Lower lobe of right lung (tissue), 2 donors: ENCODE data around the gene POLR3A. TPM values are rescaled to one million over a fixed set of nuclear protein-coding genes. Genes with fewer than 3 reads are reported as not detected.
"Not testable (repeated sequence)": the region's sequence is repeated elsewhere in the genome, so short reads cannot be mapped to it uniquely, and the experiment has no call there.

Experiments
- ATAC-seq, 2 donors: fragments of 200-7000 bp; cut with Tn5 transposase; one replicate each; pipeline ENCODE4 v1.9.1; 2020 to 2022; ENCODE audit warnings: mild to moderate bottlenecking in 2 of 2, moderate library complexity in 2 of 2
- DNase-seq: peaks from one replicate; pipeline ENCODE4 v3.0.0-alpha.2; 2020
- H3K27ac ChIP-seq: fragments of 200-600 bp; one replicate; pipeline ENCODE4 v1.8.0; 2022
- H3K27me3 ChIP-seq: fragments of 200-600 bp; one replicate; pipeline ENCODE4 v1.8.0; 2022; ENCODE audit warnings: low read depth
- H3K36me3 ChIP-seq: fragments of 200-600 bp; one replicate; pipeline ENCODE4 v1.8.0; 2022; ENCODE audit warnings: mild to moderate bottlenecking
- H3K4me1 ChIP-seq: fragments of 200-600 bp; one replicate; pipeline ENCODE4 v1.8.0; 2022
- H3K4me3 ChIP-seq: fragments of 200-600 bp; one replicate; pipeline ENCODE4 v1.8.0; 2022; ENCODE audit warnings: mild to moderate bottlenecking
- H3K9me3 ChIP-seq: fragments of 200-600 bp; one replicate; pipeline ENCODE4 v1.8.0; 2022
- intact Hi-C: fragments of 100-400 bp; cut with DNase I; formaldehyde crosslinking; loops from one replicate; pipeline ENCODE4 v1.11.0; 2022
- total RNA-seq: library from RNA; stranded (reverse); fragmentation: NEBNext Ultra II Directional; extraction: Animal tissue kit (Norgen Biotek cat#: 25700); gene quantifications from one replicate; pipeline ENCODE4 v1.2.1, GENCODE V29; 2021
- TF ChIP-seq, protein P1 (sequence below): fragments of 200-600 bp; IDR thresholded peaks from one replicate; pipeline ENCODE4 v1.8.0; 2022; ENCODE audit warnings: antibody characterized with exemption, mild to moderate bottlenecking
- donor health status: DM: no; HTN: yes; CAD: no; lungs with severe emphysema.

Gene POLR3A
- total RNA-seq, 1 donor from 2014 or later: 11.2 TPM

DNA sequence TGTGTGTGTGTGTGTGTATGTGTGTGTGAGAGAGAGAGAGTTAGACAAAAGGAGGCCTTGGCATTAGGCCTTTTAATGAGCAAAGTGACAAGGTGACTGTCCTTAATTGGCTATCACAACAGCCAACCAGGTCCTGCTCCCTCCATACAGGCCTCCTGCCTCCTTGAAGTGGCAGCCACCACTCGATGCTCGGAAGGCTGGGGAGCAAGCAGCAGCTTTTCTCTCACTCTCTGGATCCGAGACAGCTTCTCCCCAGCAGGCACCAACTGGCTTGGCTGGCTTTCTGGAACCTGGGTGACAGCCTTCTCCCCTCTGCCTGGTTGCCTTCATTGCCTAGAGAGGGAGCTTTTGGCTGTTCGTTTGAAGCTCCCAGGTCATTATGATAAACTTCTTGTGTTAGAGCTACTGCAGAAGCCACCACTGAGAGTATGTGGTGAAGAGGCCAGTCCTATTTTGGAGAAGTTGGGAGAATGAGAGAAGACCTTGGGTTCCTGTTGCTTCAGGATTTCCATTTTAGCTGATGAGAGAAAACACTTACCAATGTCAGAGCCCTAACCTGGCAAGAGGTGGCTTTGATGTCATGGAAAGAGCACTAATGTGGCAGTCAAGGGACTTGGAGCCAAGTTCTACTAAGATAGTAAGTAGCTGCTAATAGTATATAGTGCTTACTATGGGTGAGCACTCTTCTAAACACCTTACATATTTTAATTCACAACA, 42.0 kb upstream of the POLR3A start:
- ATAC-seq (no peak), DNase-seq (no peak)
- no peak overlapping the region for H3K27ac ChIP-seq
- no peaks in the 10 kb centered on the region for H3K9me3 ChIP-seq
- H3K36me3 ChIP-seq: no peaks in the 10 kb centered on the region
- H3K27me3 ChIP-seq: no peaks in the 10 kb centered on the region
- intact Hi-C loops: no loop called here
- TF ChIP-seq, protein P1, sequence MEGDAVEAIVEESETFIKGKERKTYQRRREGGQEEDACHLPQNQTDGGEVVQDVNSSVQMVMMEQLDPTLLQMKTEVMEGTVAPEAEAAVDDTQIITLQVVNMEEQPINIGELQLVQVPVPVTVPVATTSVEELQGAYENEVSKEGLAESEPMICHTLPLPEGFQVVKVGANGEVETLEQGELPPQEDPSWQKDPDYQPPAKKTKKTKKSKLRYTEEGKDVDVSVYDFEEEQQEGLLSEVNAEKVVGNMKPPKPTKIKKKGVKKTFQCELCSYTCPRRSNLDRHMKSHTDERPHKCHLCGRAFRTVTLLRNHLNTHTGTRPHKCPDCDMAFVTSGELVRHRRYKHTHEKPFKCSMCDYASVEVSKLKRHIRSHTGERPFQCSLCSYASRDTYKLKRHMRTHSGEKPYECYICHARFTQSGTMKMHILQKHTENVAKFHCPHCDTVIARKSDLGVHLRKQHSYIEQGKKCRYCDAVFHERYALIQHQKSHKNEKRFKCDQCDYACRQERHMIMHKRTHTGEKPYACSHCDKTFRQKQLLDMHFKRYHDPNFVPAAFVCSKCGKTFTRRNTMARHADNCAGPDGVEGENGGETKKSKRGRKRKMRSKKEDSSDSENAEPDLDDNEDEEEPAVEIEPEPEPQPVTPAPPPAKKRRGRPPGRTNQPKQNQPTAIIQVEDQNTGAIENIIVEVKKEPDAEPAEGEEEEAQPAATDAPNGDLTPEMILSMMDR: no peak
- no peak overlapping the region for H3K4me3 ChIP-seq
- H3K4me1 ChIP-seq: no peaks in the 10 kb centered on the region

DNA sequence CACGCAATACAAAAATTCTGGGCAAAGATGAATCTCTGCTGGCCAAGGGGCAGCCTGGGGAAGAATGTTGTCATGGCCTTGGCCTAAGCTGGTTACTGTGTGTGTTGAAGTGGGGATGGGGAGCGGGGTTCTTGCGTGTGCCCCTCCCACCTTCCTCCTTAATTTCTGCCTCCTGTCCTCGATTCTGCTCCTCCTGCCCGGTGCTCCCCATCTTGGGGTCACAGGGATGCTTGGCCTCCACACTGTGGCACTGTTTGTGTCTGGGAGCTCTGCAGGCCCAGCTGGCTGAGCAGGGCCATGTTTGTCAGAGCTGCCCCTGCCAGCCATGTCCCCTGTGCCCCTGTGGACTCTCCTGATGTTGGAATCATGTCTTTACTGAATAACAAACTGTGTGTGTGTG, 41.4 kb upstream of the POLR3A start:
- intact Hi-C loops: no loop called here
- H3K27ac ChIP-seq: no peak overlapping the region
- ATAC-seq (peak in 1 of 2 donors; percentile 9), DNase-seq (no peak)
- H3K4me3 ChIP-seq: no peak overlapping the region
- no peaks in the 10 kb centered on the region for H3K36me3 ChIP-seq
- TF ChIP-seq, protein P1: no peak
- H3K4me1 ChIP-seq: no peaks in the 10 kb centered on the region
- H3K27me3 ChIP-seq: no peaks in the 10 kb centered on the region
- no peaks in the 10 kb centered on the region for H3K9me3 ChIP-seq

DNA sequence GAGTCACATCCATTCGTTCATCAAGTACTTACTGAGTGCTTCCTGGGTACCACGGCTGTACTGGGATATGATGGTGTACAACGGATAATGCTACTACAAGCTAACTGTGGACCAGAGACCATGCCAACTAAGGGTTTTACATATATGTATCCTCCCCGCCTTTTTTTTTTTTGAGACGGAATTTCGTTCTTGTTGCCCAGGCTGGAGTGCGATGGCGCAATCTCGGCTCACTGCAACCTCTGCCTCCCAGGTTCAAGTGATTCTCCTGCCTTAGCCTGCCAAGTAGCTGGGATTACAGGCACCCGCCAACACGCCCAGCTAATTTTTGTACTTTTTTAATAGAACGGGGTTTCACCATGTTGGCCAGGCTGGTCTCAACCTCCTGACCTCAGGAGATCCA, 40.7 kb upstream of the POLR3A start:
- H3K27me3 ChIP-seq, H3K4me3 ChIP-seq, H3K36me3 ChIP-seq, DNase-seq, intact Hi-C loops, H3K4me1 ChIP-seq, H3K9me3 ChIP-seq, H3K27ac ChIP-seq: not testable (repeated sequence)
- ATAC-seq: peak in 1 of 2 donors; percentile 44

DNA sequence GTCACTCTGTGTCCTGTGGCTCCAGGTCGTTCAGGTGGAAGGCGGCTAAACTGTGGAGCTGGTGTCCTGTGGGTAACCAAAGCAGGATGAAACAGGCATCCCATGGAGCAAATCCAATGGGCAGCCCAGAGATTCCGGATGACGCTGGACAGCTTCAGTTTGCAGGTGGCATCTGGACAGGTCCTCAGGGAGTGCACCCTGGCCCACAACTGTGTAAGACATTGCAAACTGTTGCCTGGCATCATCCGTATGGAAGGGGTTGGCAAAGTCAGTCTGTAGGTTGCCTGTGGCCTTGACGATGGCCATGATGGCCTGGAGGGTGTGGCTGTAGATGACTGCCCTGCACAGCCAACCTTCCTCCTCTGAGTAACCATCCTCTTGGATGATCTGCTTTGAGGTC, 39.8 kb upstream of the POLR3A start:
- Histone ChIP-seq H3K27me3 (no peaks in the 10 kb centered on the region), H3K27ac (no peak overlapping the region), H3K9me3 (no peaks in the 10 kb centered on the region), H3K36me3 (no peaks in the 10 kb centered on the region), H3K4me3 (no peak overlapping the region), H3K4me1 (no peaks in the 10 kb centered on the region)
- DNase-seq (no peak), ATAC-seq (no peak)
- intact Hi-C loops: no loop called here
- TF ChIP-seq, protein P1: no peak

DNA sequence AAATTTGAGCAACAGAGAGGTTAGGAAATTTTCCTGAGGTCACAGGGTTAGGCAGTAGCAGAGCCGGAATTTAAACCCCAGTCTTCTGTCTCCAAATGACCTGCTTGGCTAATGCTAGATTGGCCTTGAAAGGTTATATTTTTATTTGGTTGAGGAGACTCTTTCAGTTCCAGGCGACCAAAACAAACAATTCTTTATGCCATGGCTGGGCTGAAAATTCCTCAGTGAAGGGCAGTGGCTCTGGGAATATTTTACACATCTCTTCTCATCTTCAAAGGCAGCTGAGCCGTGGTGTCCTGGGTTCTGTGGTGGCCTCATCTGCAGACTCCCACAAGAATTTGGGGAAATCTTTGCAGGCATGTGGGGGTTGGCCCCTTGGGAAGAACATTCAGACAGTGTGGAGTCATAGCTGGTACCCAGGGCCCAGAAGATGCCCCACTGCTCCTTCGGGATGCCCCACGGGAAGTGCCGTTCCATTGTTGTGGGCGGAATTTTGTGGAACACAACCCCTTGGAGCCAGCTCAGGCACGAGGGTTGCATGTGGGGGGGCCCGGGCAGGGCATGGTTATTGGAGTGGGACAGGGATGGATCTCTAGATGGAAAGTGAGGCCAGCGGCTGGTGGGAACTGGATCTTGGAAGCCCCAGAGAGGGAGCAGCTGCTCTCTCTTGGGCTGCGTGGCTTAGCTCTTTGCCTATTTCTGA, 37.6 kb upstream of the POLR3A start:
- intact Hi-C loops: no loop called here
- no peak for ATAC-seq
- TF ChIP-seq, protein P1: no peak

DNA sequence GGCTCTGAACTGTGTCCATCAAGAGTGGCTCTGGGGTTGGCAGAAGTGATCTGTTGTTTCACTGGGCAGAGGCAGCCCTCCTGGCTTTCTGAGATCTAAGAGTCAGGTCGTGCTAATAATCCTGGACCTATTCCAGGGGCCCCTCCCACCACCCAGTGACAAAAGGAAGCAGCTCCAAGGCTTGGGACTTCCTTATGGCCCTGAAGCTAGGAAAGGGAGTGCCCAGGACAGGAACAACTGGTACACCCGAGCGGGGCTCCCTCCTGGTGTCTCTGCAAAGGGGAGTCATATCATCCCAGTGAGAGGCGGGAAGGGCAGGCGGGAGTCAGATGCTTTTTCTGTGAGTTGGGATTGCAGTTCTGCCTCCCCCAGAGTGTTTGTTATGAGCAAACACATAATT, 36.7 kb upstream of the POLR3A start:
- ATAC-seq (no peak), DNase-seq (no peak)
- H3K27me3 ChIP-seq: no peaks in the 10 kb centered on the region
- H3K27ac ChIP-seq: no peak overlapping the region
- H3K4me1 ChIP-seq: no peaks in the 10 kb centered on the region
- no peaks in the 10 kb centered on the region for H3K9me3 ChIP-seq
- TF ChIP-seq, protein P1: no peak
- no peaks in the 10 kb centered on the region for H3K36me3 ChIP-seq
- intact Hi-C loops: no loop called here
- no peak overlapping the region for H3K4me3 ChIP-seq

More for the DNA sequence above, 37.6 kb upstream of the POLR3A start:
- Histone ChIP-seq H3K4me3 (no peak overlapping the region), H3K27ac (no peak overlapping the region), H3K9me3 (no peaks in the 10 kb centered on the region), H3K36me3 (no peaks in the 10 kb centered on the region), H3K27me3 (no peaks in the 10 kb centered on the region), H3K4me1 (no peaks in the 10 kb centered on the region)
- no peak for DNase-seq
